SK-N-SH (cell line): ENCODE data around the gene SLC15A1. TPM values are rescaled to one million over a fixed set of nuclear protein-coding genes. Genes with fewer than 3 reads are reported as not detected.
"Not testable (repeated sequence)": the region's sequence is repeated elsewhere in the genome, so short reads cannot be mapped to it uniquely, and the experiment has no call there.

Experiments used
- CTCF ChIA-PET: fragments of 300-600, 350-600 bp; formaldehyde crosslinking; extraction: SDS; loops from one replicate; lab custom pipeline; 2021; lab: Yijun Ruan, JAX
- POLR2A ChIA-PET: fragments of 350-600 bp; sonication (Branson Sonifier 250); formaldehyde crosslinking; extraction: SDS; loops from one replicate; lab custom pipeline; 2020; ENCODE audit warnings: antibody characterized with exemption, inconsistent platforms; lab: Yijun Ruan, JAX
- DNase-seq: peaks from one replicate; pipeline ENCODE4 v3.0.0; 2012
- H2AFZ ChIP-seq: fragments of 200-600 bp; sonication (generic); 2 replicates; pipeline ENCODE4 v1.8.1; 2016; ENCODE audit warnings: antibody characterized with exemption, mild to moderate bottlenecking, low read depth
- H3F3A ChIP-seq: fragments of 200-600 bp; sonication (generic); replicated peaks from 2 replicates; pipeline ENCODE3; 2016; ENCODE audit warnings: antibody characterized with exemption, mild to moderate bottlenecking; ENCODE audit not compliant: insufficient read depth
- H3K27ac ChIP-seq, 2 experiments: fragments of 200-500 bp in 1 of 2; fragments of 200-600 bp in 1 of 2; sonication (Bioruptor generic) in 1 of 2; sonication (generic), shearing (Covaris generic) in 1 of 2; 2 replicates each; pipeline versions ENCODE4 v1.5.1 to v1.6.1; 2014 to 2016; ENCODE audit warnings: low read depth in 2 of 2, inconsistent platforms in 1 of 2, low read length in 1 of 2, mild to moderate bottlenecking in 1 of 2, mixed read lengths in 1 of 2
- H3K27me3 ChIP-seq: fragments of 200-600 bp; sonication (generic), shearing (Covaris generic); 2 replicates; pipeline ENCODE4 v1.6.1; 2016; ENCODE audit warnings: mixed run types; ENCODE audit not compliant: insufficient read depth
- H3K36me3 ChIP-seq, 2 experiments: fragments of 200-500 bp in 1 of 2; fragments of 200-600 bp in 1 of 2; sonication (Bioruptor generic) in 1 of 2; sonication (generic) in 1 of 2; replicated peaks in 1 of 2; 2 replicates each; pipeline versions ENCODE3 to v1.5.1; 2014 to 2016; ENCODE audit warnings: low read length in 1 of 2, mild to moderate bottlenecking in 1 of 2; ENCODE audit not compliant: insufficient read depth in 2 of 2, control insufficient read depth in 1 of 2
- H3K4me1 ChIP-seq, 2 experiments: fragments of 200-500 bp in 1 of 2; fragments of 200-600 bp in 1 of 2; sonication (Bioruptor generic) in 1 of 2; sonication (generic), shearing (Covaris generic) in 1 of 2; 2 replicates each; pipeline versions ENCODE4 v1.5.1 to v1.6.1; 2014 to 2016; ENCODE audit warnings: low read depth in 1 of 2, low read length in 1 of 2, mixed run types in 1 of 2; ENCODE audit not compliant: insufficient read depth in 2 of 2, control insufficient read depth in 1 of 2
- H3K4me2 ChIP-seq: fragments of 200-600 bp; sonication (generic), shearing (Covaris generic); 2 replicates; pipeline ENCODE4 v1.6.1; 2017; ENCODE audit warnings: mixed run types
- H3K4me3 ChIP-seq, 2 experiments: fragments of 200-500 bp in 1 of 2; fragments of 200-600 bp in 1 of 2; sonication (Bioruptor generic) in 1 of 2; sonication (generic), shearing (Covaris generic) in 1 of 2; 2 replicates each; pipeline versions ENCODE4 v1.5.1 to v1.8.1; 2014 to 2016; ENCODE audit warnings: low read depth in 2 of 2, inconsistent platforms in 1 of 2, low read length in 1 of 2, mild to moderate bottlenecking in 1 of 2, mixed read lengths in 1 of 2, moderate library complexity in 1 of 2
- H3K79me2 ChIP-seq: fragments of 200-600 bp; sonication (generic); 2 replicates; pipeline ENCODE4 v1.8.1; 2017; ENCODE audit warnings: mild to moderate bottlenecking; ENCODE audit not compliant: insufficient read depth
- H3K9ac ChIP-seq: fragments of 200-600 bp; sonication (generic); 2 replicates; pipeline ENCODE4 v1.6.1; 2017; ENCODE audit warnings: mixed run types
- H3K9me2 ChIP-seq: fragments of 200-600 bp; sonication (generic); 2 replicates; pipeline ENCODE4 v1.6.1; 2017; ENCODE audit warnings: mixed run types
- H3K9me3 ChIP-seq: fragments of 200-600 bp; sonication (generic); 2 replicates; pipeline ENCODE4 v1.6.1; 2017; ENCODE audit warnings: mixed run types, mild to moderate bottlenecking, moderate library complexity
- H4K20me1 ChIP-seq: fragments of 200-600 bp; sonication (generic); 2 replicates; pipeline ENCODE4 v1.6.1; 2017; ENCODE audit warnings: mild to moderate bottlenecking, mixed run types; ENCODE audit not compliant: insufficient read depth
- CHD2 ChIP-seq: fragments of 150-350 bp; IDR thresholded peaks from 2 replicates; pipeline ENCODE4 v1.6.1; 2018; ENCODE audit warnings: low read length; ENCODE audit not compliant: partially characterized antibody
- EP300 ChIP-seq, 2 experiments: IDR thresholded peaks; 2 replicates each; pipeline versions ENCODE4 v1.4.0 to v1.6.1; 2012; ENCODE audit warnings: borderline replicate concordance in 1 of 2, low read depth in 1 of 2, low read length in 1 of 2
- EZH2phosphoT487 ChIP-seq: fragments of 200-600 bp; sonication (generic); IDR thresholded peaks from 2 replicates; pipeline ENCODE4 v1.6.1; 2017; ENCODE audit warnings: low read depth, mixed run types, mild to moderate bottlenecking, antibody characterized with exemption, moderate library complexity, borderline replicate concordance
- FOSL2 ChIP-seq: IDR thresholded peaks from 2 replicates; pipeline ENCODE4 v1.4.0; 2012; ENCODE audit warnings: low read depth, mild to moderate bottlenecking, moderate library complexity, borderline replicate concordance
- GATA2 ChIP-seq: sonication (generic); formaldehyde crosslinking; IDR thresholded peaks from 2 replicates; pipeline ENCODE4 v1.5.0; 2020; ENCODE audit warnings: mild to moderate bottlenecking, missing genetic modification reagents
- MAX ChIP-seq: IDR thresholded peaks from 2 replicates; pipeline ENCODE4 v1.4.0; 2012; ENCODE audit warnings: low read depth
- NFIC ChIP-seq: IDR thresholded peaks from 2 replicates; pipeline ENCODE4 v1.4.0; 2012; ENCODE audit warnings: borderline replicate concordance
- POLR2AphosphoS5 ChIP-seq: IDR thresholded peaks from 2 replicates; pipeline ENCODE4 v1.6.1; 2012; ENCODE audit warnings: low read depth, low read length
- RFX5 ChIP-seq: IDR thresholded peaks from 2 replicates; pipeline ENCODE4 v1.6.1; 2012; ENCODE audit warnings: mild to moderate bottlenecking, improper control_type of control experiment, low read length
- SMC3 ChIP-seq: IDR thresholded peaks from 2 replicates; pipeline ENCODE4 v1.6.1; 2012; ENCODE audit warnings: low read depth, low read length, improper control_type of control experiment
- USF2 ChIP-seq: fragments of 150-350 bp; IDR thresholded peaks from 2 replicates; pipeline ENCODE4 v1.6.1; 2017; ENCODE audit warnings: antibody characterized with exemption, low read length, low read depth, borderline replicate concordance
- YY1 ChIP-seq: IDR thresholded peaks from 2 replicates; pipeline ENCODE4 v1.4.0; 2012; ENCODE audit warnings: low read depth, mild to moderate bottlenecking
- WGBS: methylation state at CpG from one replicate; pipeline ENCODE4 v1.1.6; 2017; ENCODE audit warnings: low lambda C conversion rate; 5-methylcytosine and 5-hydroxymethylcytosine counted together
- polyA plus RNA-seq, 3 experiments: library from polyadenylated mRNA; depleted of rRNA; stranded (reverse); fragments of >200 nt; gene quantifications; 2 replicates each; pipeline ENCODE4 v1.2.3, GENCODE V29; 2012
- TF ChIP-seq, protein P1 (sequence below): IDR thresholded peaks from 2 replicates; pipeline ENCODE4; 2012
- TF ChIP-seq, protein P2 (sequence below): fragments of 200-600 bp; sonication (generic); IDR thresholded peaks from 2 replicates; pipeline ENCODE4 v1.6.1; 2017; ENCODE audit warnings: antibody characterized with exemption, mild to moderate bottlenecking, moderate library complexity

Gene SLC15A1
- polyA plus RNA-seq, 1 of the 3 experiments (the other 2 are of a cell fraction), result not detected

DNA sequence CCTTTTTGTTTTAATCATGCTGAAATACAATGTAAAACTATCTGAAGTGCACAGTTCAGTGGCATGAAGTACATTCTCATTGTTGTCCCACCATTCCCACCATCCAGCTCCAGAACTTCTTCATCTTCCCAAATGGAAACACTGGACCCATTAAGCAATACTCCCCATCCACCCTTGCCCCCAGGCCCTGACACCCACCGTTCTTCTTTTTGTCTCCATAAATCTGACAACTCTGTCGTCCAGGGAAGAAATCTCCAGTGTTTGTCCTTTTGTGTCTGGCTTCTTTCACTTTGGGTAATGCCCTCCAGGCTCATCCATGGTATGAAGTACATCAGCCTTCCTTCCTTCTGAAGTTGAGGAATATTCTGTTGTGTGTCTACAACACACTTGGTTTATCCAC lies 2.6 kb upstream of the SLC15A1 start:
- H3K27me3 ChIP-seq, result peaks cover 27% of the 10 kb centered on the region
- no peak overlapping the region for H3K9ac ChIP-seq
- ChIA-PET POLR2A (no interaction called here), CTCF (no interaction called here)
- H3K4me2 ChIP-seq, result no peak overlapping the region
- WGBS, result 43% methylated on average over 2 of the region's 2 CpGs
- no peaks in the 10 kb centered on the region for H3F3A ChIP-seq
- H4K20me1 ChIP-seq, result no peaks in the 10 kb centered on the region
- no peaks in the 10 kb centered on the region for H3K79me2 ChIP-seq
- H3K27ac ChIP-seq, result no peak overlapping the region
- TF ChIP-seq USF2 (no peak), CHD2 (no peak), RFX5 (no peak), GATA2 (CRISPR knock-in tag) (no peak), SMC3 (no peak), EP300 (IDR thresholded peaks at IDR 0.05; ENCODE audit: borderline replicate concordance in 1 of 2, low read depth in 1 of 2, low read length in 1 of 2) (no peak), MAX (no peak), YY1 (no peak), NFIC (no peak), FOSL2 (no peak), POLR2AphosphoS5 (no peak), EZH2phosphoT487 (no peak)
- TF ChIP-seq, protein P1, sequence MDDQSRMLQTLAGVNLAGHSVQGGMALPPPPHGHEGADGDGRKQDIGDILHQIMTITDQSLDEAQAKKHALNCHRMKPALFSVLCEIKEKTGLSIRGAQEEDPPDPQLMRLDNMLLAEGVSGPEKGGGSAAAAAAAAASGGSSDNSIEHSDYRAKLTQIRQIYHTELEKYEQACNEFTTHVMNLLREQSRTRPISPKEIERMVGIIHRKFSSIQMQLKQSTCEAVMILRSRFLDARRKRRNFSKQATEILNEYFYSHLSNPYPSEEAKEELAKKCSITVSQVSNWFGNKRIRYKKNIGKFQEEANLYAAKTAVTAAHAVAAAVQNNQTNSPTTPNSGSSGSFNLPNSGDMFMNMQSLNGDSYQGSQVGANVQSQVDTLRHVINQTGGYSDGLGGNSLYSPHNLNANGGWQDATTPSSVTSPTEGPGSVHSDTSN, result no peak
- TF ChIP-seq, protein P2, sequence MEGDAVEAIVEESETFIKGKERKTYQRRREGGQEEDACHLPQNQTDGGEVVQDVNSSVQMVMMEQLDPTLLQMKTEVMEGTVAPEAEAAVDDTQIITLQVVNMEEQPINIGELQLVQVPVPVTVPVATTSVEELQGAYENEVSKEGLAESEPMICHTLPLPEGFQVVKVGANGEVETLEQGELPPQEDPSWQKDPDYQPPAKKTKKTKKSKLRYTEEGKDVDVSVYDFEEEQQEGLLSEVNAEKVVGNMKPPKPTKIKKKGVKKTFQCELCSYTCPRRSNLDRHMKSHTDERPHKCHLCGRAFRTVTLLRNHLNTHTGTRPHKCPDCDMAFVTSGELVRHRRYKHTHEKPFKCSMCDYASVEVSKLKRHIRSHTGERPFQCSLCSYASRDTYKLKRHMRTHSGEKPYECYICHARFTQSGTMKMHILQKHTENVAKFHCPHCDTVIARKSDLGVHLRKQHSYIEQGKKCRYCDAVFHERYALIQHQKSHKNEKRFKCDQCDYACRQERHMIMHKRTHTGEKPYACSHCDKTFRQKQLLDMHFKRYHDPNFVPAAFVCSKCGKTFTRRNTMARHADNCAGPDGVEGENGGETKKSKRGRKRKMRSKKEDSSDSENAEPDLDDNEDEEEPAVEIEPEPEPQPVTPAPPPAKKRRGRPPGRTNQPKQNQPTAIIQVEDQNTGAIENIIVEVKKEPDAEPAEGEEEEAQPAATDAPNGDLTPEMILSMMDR, result no peak
- DNase-seq, result no peak
- no peaks in the 10 kb centered on the region for H3K9me2 ChIP-seq
- H3K36me3 ChIP-seq, result no peaks in the 10 kb centered on the region
- no peaks in the 10 kb centered on the region for H3K9me3 ChIP-seq
- peaks cover 0 to 7% of the 10 kb centered on the region in 2 experiments; a peak in 1 of 4 replicates for H3K4me1 ChIP-seq
- H2AFZ ChIP-seq, result no peak overlapping the region
- no peak overlapping the region for H3K4me3 ChIP-seq

GRCh38 chr13:98754468-98754867 lies 2.0 kb upstream of the SLC15A1 start:
- peaks cover 32% of the 10 kb centered on the region for H3K27me3 ChIP-seq
- H3K4me2 ChIP-seq, H3F3A ChIP-seq, H3K36me3 ChIP-seq, H3K9me2 ChIP-seq, POLR2A ChIA-PET, H3K4me3 ChIP-seq, H3K79me2 ChIP-seq, H3K4me1 ChIP-seq, H3K9me3 ChIP-seq, H2AFZ ChIP-seq, H3K9ac ChIP-seq, H4K20me1 ChIP-seq, H3K27ac ChIP-seq, CTCF ChIA-PET, DNase-seq: not testable (repeated sequence)
- 60% methylated on average over 4 of the region's 4 CpGs for WGBS
